ENCODE results near the gene MAP3K12.

The MAP3K12 gene

DNA sequence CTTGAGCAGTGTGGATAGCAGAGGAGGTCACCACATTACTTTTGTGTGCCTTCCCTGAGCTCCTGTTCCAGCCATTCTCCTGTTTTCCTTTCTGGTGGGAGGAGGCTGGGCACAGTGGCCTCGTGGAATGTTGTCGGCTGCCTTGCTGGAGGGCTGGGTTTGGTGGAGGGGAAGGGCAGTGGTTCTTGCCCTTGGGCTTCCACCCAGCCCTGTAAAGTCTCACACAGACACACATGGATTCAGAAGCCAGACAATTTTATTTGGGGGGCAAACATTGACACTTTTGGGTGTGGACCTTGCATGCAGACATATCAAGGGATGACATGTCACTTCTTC is 7.2 kb upstream of the MAP3K12 start:
- CTCF ChIA-PET: interaction anchor here (0.9 to 12.0 kb wide), 8 partner anchors 12 to 183 kb away, joined by 3 to 135 read pairs (median 66); partner anchors contain the start of genes AAAS and AMHR2
- TF ChIP-seq CTCF (IDR thresholded peaks at IDR 0.05; ENCODE audit: insufficient read depth, low read length, missing control alignments): no peak
- no peak overlapping the region for H3K4me3 ChIP-seq (ENCODE audit: low read depth, low read length)
- POLR2A ChIA-PET: interaction anchor here (1.1 kb wide), 1 partner anchor 24 kb away, joined by 6 read pairs; no protein-coding TSS in a partner anchor
- no peak for DNase-seq (ENCODE audit: low read depth, low spot score)

- no peak for DNase-seq (ENCODE audit: low read depth, low spot score)
- ChIA-PET POLR2A (interaction anchor here (1.1 kb wide), 1 partner anchor 24 kb away, joined by 6 read pairs; no protein-coding TSS in a partner anchor), CTCF (interaction anchor here (0.9 to 12.0 kb wide), 8 partner anchors 12 to 183 kb away, joined by 3 to 135 read pairs (median 66); partner anchors contain the start of genes AAAS and AMHR2)
- no peak overlapping the region for H3K4me3 ChIP-seq (ENCODE audit: low read depth, low read length)
- TF ChIP-seq CTCF (IDR thresholded peaks at IDR 0.05; ENCODE audit: insufficient read depth, low read length, missing control alignments): no peak
These were observed 6.5 kb upstream of the MAP3K12 start for GRCh38 chr12:53505555-53506449.

- no peak overlapping the region for H3K4me3 ChIP-seq (ENCODE audit: low read depth, low read length)
- POLR2A ChIA-PET: no interaction called here
- CTCF ChIA-PET: interaction anchor here (1.3 to 12.0 kb wide), 6 partner anchors 14 to 182 kb away, joined by 3 to 135 read pairs (median 106); partner anchors contain the start of gene AAAS
- TF ChIP-seq CTCF (IDR thresholded peaks at IDR 0.05; ENCODE audit: insufficient read depth, low read length, missing control alignments): no peak
- no peak for DNase-seq (ENCODE audit: low read depth, low spot score)
These were observed 5.8 kb upstream of the MAP3K12 start for GRCh38 chr12:53505086-53505485.

DNA sequence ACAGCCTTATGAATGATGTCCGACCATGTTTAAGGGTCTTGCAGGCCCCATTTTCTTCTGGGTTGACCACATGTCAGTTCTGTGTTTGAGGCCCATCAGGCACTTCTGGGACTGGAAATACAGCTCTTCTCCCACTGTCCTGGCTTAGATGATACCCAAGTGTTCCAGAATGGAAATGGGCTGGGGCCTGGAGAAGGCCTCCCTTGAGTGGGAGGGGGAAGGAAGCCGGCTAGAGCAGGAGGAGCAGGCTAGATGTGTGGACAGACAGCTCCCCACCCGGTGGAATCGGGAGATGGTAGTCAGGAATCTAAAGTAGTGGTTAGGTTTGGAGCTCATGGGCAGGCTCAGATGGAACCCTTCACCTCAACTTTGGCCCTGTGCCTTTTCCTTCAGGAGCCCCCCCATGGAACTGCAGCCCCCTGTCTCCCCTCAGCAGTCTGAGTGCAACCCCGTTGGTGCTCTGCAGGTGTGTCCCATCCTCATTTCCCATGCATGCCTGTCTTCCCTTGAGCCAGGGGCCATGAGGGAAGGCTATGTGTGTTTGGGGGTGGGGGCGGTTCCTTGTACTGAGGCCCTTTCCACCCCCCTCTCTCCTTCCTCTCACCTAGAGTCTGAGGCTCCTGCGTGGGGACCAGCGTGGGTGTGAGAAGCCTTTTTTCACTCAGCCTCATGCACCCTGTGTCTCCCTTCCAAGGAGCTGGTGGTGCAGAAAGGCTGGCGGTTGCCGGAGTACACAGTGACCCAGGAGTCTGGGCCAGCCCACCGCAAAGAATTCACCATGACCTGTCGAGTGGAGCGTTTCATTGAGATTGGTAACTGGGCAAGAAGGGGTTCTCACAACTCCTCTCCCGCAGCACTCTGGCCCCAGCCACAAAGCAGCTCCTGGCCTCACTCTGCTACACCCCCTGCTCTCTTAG is 5.0 kb upstream of the MAP3K12 start:
- POLR2A ChIA-PET: no interaction called here
- TF ChIP-seq CTCF (IDR thresholded peaks at IDR 0.05; ENCODE audit: insufficient read depth, low read length, missing control alignments): no peak
- DNase-seq (ENCODE audit: low read depth, low spot score): no peak
- CTCF ChIA-PET: interaction anchor here (1.2 to 12.0 kb wide), 7 partner anchors 15 to 181 kb away, joined by 3 to 135 read pairs (median 99); partner anchors contain the start of gene AAAS
- no peak overlapping the region for H3K4me3 ChIP-seq (ENCODE audit: low read depth, low read length)

- ChIA-PET CTCF (interaction anchor here (1.2 to 12.0 kb wide), 7 partner anchors 16 to 180 kb away, joined by 3 to 135 read pairs (median 99); partner anchors contain the start of gene AAAS), POLR2A (no interaction called here)
- TF ChIP-seq CTCF (IDR thresholded peaks at IDR 0.05; ENCODE audit: insufficient read depth, low read length, missing control alignments): no peak
- H3K4me3 ChIP-seq (ENCODE audit: low read depth, low read length): no peak overlapping the region
- DNase-seq (ENCODE audit: low read depth, low spot score): no peak
These were observed 3.9 kb upstream of the MAP3K12 start for GRCh38 chr12:53502983-53503728.

Data from AG04449 (cell line).